Gastroesophageal sphincter (tissue), 3 donors: ENCODE results near the gene COL18A1.

ENCODE experiments used
- EP300 ChIP-seq: sonication (generic); formaldehyde crosslinking; IDR thresholded peaks from one replicate; pipeline ENCODE4 v1.6.1; 2017; ENCODE audit warnings: antibody characterized with exemption, mild to moderate bottlenecking
- POLR2A ChIP-seq, 2 donors: fragments of 450-650 bp; IDR thresholded peaks; one replicate each; pipeline ENCODE4 v1.6.1; 2017; ENCODE audit warnings: antibody characterized with exemption in 2 of 2, mild to moderate bottlenecking in 2 of 2, moderate library complexity in 1 of 2
- TF ChIP-seq, protein P1 (sequence below), 4 experiments: fragments of 200-600 bp in 2 of 4; fragments of 450-650 bp in 2 of 4; sonication (generic) in 1 of 4; IDR thresholded peaks; one replicate each; pipeline ENCODE4 v1.5.1; 2017 to 2019; ENCODE audit warnings: antibody characterized with exemption in 4 of 4, mild to moderate bottlenecking in 2 of 4, moderate library complexity in 2 of 4

DNA sequence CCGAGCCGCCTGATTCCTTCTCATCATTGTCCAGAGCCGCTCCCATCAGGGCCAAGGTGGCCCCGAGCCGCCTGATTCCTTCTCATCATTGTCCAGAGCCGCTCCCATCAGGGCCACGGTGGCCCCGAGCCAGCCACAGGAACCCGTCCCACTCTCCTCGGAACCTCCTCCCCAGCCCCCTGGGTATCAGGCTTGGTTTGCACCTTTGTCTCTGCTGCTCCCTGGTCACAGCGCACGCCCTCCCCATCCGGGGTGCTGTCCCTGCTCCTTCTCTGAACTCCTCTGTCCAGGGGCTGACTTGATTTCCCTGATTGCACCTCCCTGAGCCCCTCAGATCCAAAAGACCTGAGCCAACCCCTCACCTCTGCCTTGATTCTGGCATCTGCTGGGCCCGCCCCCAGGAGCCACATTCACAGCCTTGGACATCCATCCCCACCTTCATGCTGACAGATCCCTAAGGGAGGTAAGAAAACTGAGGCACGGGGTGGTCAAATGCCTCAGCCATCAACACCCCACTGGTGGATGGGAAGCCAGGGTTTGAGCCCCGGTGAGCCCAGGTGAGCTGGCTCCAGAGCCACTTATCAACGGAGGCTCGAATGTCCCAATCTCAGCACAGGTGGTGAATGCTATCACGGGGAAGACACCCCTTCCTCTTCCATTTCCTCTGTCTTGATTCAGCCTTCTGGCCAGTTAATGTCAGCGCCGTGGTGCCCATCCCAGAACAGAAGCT, 25.6 kb upstream of the COL18A1 start:
- TF ChIP-seq, protein P1, sequence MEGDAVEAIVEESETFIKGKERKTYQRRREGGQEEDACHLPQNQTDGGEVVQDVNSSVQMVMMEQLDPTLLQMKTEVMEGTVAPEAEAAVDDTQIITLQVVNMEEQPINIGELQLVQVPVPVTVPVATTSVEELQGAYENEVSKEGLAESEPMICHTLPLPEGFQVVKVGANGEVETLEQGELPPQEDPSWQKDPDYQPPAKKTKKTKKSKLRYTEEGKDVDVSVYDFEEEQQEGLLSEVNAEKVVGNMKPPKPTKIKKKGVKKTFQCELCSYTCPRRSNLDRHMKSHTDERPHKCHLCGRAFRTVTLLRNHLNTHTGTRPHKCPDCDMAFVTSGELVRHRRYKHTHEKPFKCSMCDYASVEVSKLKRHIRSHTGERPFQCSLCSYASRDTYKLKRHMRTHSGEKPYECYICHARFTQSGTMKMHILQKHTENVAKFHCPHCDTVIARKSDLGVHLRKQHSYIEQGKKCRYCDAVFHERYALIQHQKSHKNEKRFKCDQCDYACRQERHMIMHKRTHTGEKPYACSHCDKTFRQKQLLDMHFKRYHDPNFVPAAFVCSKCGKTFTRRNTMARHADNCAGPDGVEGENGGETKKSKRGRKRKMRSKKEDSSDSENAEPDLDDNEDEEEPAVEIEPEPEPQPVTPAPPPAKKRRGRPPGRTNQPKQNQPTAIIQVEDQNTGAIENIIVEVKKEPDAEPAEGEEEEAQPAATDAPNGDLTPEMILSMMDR (IDR thresholded peaks at IDR 0.05): no peak
- TF ChIP-seq POLR2A (IDR thresholded peaks at IDR 0.05) (no peak), EP300 (no peak)
